ENCODE results near the gene EVA1B.

The EVA1B gene

GRCh38 chr1:36274201-36274600, 49.2 kb downstream of the EVA1B start:
- no peak for DNase-seq

- DNase-seq = no peak
These were observed 50.4 kb downstream of the EVA1B start for GRCh38 chr1:36273024-36273423.
